Coronary artery (tissue), 2 donors: ENCODE measurements around the gene ACTC1.
A peak's percentile ranks its signal among the peaks of the same experiment; 100 is the strongest.

Experiments
- DNase-seq: peaks from one replicate; pipeline ENCODE4 v3.0.0-alpha.2; 2017; ENCODE audit warnings: low spot score
- H3K27ac ChIP-seq, 2 donors: fragments of 200-600 bp; sonication (generic); one replicate each; pipeline ENCODE4 v1.5.1; 2016 to 2019
- H3K4me3 ChIP-seq: fragments of 200-600 bp; sonication (generic); 2 replicates; pipeline ENCODE4 v1.5.1; 2016; ENCODE audit warnings: mild to moderate bottlenecking, moderate library complexity
- TF ChIP-seq, protein P1 (sequence below): fragments of 200-600 bp; sonication (generic); IDR thresholded peaks from one replicate; pipeline ENCODE4 v1.5.1; 2019; ENCODE audit warnings: antibody characterized with exemption

Gene ACTC1

DNA sequence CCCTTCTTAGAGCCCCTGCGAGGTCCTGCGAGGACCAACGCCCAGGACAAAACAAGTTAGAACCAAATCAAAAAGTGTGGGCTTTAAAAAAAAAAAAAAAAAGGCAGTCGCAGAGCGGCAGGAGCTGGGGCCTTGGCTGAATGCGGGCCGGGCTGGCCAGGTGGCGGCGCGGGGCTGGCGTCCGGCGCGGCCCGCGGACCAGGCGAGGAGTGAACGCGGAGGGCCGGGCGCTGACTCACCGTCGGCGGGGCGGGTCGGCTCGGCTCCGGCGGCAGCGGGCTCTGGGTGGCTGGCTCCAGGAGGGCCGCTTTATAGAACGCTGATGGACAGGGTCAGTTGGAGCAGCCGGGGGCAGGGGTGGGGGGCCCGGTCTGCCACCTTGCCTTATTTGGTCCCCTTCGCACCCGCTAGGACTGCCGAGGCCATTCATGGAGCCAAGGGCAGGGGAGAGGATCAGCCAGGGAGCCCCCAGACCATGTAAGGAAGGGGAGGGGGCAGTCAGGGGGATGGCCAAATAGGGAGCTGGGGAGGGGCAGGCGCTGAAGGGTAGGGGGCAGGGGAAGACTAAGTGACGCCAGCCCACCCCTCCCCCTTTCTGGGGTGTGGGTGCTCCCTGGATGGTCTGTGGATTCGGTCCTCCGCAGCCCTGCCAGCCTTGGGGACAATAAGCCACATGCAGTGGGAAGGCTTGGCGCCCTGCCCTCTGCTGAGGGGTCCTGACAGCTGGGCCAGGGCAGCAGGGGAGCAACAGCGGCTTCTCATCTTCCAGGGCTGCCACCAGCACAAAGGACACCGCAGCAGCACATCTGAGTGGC lies at the start of gene ACTC1:
TSS of gene ACTC1 (minus strand) at position 283 of the 815 bp plus-strand sequence. CDS start 741 bp downstream, outside the sequence.
- DNase-seq = peak; percentile 78
- H3K27ac ChIP-seq = peak within 1 kb of the TSS; percentile 72 to 91

DNA sequence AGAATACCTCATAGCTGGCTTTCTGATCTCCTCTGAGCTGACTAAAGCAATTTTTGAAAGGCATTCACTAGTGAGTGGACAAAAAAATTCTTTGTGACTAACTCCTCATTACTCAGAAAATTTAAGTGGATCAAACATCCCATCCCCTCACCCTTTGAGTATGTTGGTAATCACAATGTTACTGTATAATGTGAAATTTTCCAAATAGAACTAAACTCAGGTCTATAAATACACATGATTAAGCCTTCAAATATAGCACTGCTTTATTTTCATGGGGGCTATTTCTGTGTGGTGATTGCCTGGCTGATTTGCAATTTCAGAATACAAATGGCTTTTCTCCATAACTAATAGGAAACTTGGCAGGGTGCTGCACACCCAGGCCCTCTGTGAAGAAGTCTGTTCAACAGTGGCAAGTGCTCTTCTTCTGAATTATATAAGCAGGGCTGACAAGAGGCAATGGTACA lies 45.9 kb upstream of the ACTC1 start:
- no peak for DNase-seq
- no peak overlapping the region for H3K27ac ChIP-seq
- TF ChIP-seq, protein P1, sequence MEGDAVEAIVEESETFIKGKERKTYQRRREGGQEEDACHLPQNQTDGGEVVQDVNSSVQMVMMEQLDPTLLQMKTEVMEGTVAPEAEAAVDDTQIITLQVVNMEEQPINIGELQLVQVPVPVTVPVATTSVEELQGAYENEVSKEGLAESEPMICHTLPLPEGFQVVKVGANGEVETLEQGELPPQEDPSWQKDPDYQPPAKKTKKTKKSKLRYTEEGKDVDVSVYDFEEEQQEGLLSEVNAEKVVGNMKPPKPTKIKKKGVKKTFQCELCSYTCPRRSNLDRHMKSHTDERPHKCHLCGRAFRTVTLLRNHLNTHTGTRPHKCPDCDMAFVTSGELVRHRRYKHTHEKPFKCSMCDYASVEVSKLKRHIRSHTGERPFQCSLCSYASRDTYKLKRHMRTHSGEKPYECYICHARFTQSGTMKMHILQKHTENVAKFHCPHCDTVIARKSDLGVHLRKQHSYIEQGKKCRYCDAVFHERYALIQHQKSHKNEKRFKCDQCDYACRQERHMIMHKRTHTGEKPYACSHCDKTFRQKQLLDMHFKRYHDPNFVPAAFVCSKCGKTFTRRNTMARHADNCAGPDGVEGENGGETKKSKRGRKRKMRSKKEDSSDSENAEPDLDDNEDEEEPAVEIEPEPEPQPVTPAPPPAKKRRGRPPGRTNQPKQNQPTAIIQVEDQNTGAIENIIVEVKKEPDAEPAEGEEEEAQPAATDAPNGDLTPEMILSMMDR = no peak
- no peak overlapping the region for H3K4me3 ChIP-seq

More for the DNA sequence above, at the start of gene ACTC1:
- TF ChIP-seq, protein P1 = no peak
- peak within 1 kb of the TSS; percentile 67 for H3K4me3 ChIP-seq

DNA sequence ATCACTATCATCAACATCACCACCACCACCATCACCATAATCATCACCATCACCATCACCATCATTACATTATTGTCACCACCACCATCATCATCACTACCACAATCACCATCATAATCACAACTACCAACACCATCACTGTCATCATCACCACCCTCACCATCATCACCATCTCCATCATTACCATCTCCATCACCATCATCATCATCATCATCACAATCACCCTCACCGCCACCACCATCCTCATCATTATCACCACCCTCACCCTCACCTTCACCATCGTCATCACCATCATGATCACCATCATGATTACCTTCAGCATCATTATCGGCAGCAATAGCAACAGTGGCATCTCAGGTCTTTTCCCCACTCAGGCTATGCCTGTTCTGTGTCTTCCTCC lies 42.9 kb upstream of the ACTC1 start:
- TF ChIP-seq, protein P1 = no peak

DNA sequence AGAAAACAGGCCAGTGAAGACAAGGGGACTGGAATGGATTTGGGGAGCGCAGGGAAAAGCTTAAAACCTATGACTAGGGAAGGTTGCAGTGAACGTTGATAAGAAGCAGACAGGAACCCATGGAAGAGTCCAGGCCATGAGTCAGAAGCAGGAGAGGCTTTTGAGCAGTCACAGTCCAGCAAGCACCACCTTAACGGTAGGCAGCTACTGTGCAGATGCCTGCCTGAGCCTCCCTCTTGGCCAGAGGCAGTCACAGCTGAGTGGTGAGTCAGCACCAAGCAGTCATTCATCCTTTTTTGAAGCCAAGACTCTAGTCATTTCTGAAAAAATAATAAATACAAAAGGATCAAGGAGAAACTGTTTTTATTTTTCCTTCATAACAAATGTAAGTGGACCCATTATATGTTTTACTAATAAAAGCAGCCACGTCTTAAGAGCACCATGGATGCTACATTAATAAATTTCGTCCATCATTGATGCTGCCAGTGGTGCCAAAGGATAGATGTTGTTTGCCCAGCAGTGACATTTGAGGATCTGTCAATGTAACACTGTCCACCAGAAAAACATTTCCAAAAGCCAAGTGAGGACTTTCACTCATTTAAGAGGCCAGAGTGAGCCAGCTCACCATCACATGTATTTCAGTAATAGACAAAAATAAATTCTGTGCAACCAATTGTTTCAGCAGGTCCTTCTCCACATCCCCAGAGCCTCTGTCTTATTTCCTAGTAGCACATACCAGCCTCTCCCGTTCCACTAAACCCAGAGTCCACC lies 42.1 kb upstream of the ACTC1 start:
- TF ChIP-seq, protein P1 = no peak
- no peak for DNase-seq
- H3K4me3 ChIP-seq = no peak overlapping the region
- no peak overlapping the region for H3K27ac ChIP-seq

More for the DNA sequence above, 42.9 kb upstream of the ACTC1 start:
- Histone ChIP-seq H3K4me3 (no peak overlapping the region), H3K27ac (no peak overlapping the region)
- no peak for DNase-seq

DNA sequence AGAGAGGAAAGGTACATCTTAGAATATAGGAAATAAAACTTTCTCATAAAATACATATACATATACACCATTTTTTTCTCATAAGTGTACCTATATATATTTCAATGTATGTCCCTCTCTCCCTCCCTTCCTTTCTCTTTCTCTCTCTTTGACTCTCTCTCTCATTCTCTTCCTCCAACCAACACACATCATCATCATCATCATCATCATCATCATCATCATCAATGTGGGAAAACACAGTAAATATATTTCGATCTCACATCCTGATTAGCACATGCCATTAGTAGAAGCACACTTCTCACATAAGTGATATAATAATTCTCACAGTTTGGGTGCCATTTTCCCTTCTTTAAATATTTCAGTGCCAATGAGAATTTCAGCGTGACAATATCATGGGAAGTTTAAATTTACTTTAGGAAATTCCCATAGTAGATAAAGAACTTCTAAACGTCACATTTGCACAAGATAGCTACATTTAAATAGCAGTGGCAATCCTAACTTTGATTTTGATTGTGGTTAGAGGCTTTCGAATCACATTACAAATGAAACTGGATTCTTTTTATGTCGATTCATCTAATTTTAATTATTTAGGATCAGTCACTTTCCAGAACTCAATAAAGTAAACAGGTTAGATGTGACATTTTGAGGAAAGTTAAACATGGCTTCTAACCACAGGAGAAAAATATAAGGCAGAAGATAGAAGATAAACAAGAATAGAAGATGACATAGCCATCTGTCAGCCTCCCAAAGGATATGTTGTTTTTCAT lies 33.0 kb upstream of the ACTC1 start:
- H3K4me3 ChIP-seq = no peak overlapping the region
- TF ChIP-seq, protein P1 = no peak
- no peak for DNase-seq
- H3K27ac ChIP-seq = no peak overlapping the region

DNA sequence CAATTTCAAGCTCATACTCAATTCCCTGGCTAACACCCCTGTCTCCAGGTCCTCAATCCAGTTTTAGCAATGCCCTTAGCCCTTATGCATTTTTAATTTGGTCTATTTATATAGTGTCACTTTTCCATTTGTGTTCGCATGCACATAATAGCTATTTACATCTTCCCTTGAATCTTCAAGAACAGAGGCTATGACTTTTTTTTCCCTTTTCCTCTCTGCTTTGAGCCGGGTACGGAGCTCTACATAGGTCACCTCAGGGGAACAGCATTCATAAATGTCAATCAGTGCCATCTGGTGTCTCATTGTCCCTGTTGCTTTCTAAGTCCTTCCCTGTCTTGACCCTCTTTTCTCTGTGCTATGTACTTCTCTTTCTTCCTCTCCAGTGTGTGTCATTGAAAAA lies 26.5 kb upstream of the ACTC1 start:
- DNase-seq = no peak

More for the DNA sequence above, 26.5 kb upstream of the ACTC1 start:
- Histone ChIP-seq H3K4me3 (no peak overlapping the region), H3K27ac (no peak overlapping the region)
- TF ChIP-seq, protein P1 = no peak
